ENCODE data around the gene CALCOCO2.
"Not testable (repeated sequence)": the region's sequence is repeated elsewhere in the genome, so short reads cannot be mapped to it uniquely, and the experiment has no call there.

CALCOCO2 gene

GRCh38 chr17:48869821-48870318, 39.0 kb downstream of the CALCOCO2 start:
- no peak for DNase-seq (ENCODE audit: low read depth)
- TF ChIP-seq CTCF (conservative IDR thresholded peaks at IDR 0.05; ENCODE audit: low read length): no peak
- H3K4me3 ChIP-seq (ENCODE audit: low read length): no peak overlapping the region

GRCh38 chr17:48871035-48871550, 40.3 kb downstream of the CALCOCO2 start:
- DNase-seq (ENCODE audit: low read depth): no peak
- TF ChIP-seq CTCF (conservative IDR thresholded peaks at IDR 0.05; ENCODE audit: low read length): no peak
- H3K4me3 ChIP-seq (ENCODE audit: low read length): no peak overlapping the region

- H3K4me3 ChIP-seq (ENCODE audit: low read length): no peak overlapping the region
- DNase-seq (ENCODE audit: low read depth): no peak
- TF ChIP-seq CTCF (conservative IDR thresholded peaks at IDR 0.05; ENCODE audit: low read length): no peak
Observed at GRCh38 chr17:48871551-48872351, 40.9 kb downstream of the CALCOCO2 start.

- H3K4me3 ChIP-seq (ENCODE audit: low read length); DNase-seq (ENCODE audit: low read depth): not testable (repeated sequence)
Observed at GRCh38 chr17:48872409-48872808, 41.6 kb downstream of the CALCOCO2 start.

GRCh38 chr17:48873209-48873608, 42.4 kb downstream of the CALCOCO2 start:
- H3K4me3 ChIP-seq (ENCODE audit: low read length): no peak overlapping the region
- DNase-seq (ENCODE audit: low read depth): no peak
- TF ChIP-seq CTCF (conservative IDR thresholded peaks at IDR 0.05; ENCODE audit: low read length): no peak

GRCh38 chr17:48873696-48874443, 43.0 kb downstream of the CALCOCO2 start:
- H3K4me3 ChIP-seq (ENCODE audit: low read length): no peak overlapping the region
- no peak for DNase-seq (ENCODE audit: low read depth)
- no peak for TF ChIP-seq CTCF (conservative IDR thresholded peaks at IDR 0.05; ENCODE audit: low read length)

Measured in AG10803 (cell line).